HG03066 (cell line): ENCODE data around the gene ATG14.
"Not testable (repeated sequence)": the region's sequence is repeated elsewhere in the genome, so short reads cannot be mapped to it uniquely, and the experiment has no call there.

Experiments used
- ATAC-seq: cut with Tn5 transposase; IDR thresholded peaks from one replicate; pipeline ENCODE4 v1.9.1; 2021; ENCODE audit warnings: low read depth; ENCODE audit not compliant: unreplicated experiment

The ATG14 gene

GRCh38 chr14:55388160-55388559 is 23.5 kb downstream of the ATG14 start:
- ATAC-seq: no peak

DNA sequence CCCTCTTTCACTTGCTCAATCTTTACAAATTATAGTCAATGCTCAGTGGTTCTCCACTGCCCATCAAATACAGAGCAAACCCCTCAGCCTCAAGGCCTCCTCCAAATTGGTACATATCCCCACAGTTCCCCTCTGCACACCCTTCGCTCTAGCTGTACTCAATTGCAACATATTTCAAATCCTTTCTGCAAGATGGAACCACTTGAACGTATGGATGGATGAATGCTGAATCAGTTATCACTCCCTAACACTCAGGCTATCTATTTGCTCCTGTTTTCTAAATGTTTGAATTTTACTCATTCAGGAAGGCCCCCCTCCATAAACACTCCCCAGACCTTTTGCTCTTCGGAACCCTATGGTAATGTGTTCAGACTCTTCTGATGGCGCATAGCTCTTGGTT is 24.5 kb downstream of the ATG14 start:
- ATAC-seq: no peak

DNA sequence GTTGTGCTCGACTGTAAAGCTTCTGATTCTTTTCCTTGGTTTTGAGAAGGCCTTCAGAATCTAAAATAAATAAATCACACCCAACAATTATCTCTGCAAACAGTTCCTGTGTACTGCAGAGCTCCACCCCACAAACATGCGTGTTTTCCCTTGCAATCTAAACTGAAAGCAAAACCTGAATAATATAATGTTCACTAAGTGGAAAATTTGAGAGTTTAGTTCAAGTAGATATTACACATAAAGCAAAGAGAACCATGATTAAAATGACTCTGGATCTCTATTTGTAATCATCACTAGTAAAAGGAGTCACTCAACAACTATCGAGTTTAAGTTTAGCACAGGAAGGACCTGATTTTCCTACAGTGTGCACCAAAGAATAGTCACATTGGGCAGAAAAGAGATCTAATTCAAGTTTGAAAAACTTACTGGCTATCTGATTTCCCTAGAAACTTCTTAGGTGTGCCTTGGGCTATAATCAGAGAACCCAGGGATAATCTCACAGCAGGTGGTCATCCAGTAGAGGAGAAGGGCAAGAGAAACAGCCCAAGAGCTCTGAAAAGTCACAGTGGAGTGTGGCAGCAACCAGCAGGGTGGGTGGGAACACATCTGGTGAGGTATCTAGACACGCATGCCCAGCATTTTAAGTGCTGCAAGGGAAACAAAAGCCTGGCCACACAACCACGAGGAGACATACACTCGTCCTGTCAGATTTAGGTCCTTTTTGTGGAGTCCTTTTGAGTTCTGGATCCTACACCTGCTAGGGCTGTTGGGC is 25.4 kb downstream of the ATG14 start:
- no peak for ATAC-seq

GRCh38 chr14:55384536-55384935 is 27.1 kb downstream of the ATG14 start:
- ATAC-seq: no peak

DNA sequence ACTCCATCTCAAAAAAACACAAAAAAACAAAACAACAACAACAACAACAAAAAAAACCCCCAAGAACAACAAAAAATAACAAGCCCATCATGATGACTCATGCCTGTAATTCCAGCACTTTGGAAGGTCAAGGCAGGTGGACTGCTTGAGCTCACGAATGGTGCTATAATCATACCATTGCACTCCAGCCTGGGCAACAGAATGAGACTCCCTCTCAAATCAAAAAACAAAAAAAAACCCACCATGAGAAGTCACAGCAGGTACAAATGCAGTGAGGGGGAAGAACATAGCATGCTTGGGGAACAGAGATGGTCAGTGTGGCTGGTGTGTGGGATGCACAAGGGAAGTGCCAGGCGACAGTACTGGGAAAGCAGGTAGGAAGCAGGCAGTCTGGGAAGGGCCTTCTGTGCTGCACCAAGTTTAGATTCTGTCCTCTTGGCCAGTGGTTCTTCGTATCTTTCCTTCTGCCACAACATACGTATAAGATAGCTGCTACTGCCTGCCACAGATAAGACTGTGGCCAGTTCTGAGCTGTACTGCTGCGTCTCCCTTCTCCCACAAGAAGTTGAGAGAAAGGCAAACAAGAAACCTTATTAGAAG is 28.0 kb downstream of the ATG14 start:
- no peak for ATAC-seq

- ATAC-seq: not testable (repeated sequence)
Observed at GRCh38 chr14:55383056-55383466, 28.6 kb downstream of the ATG14 start.

GRCh38 chr14:55382483-55382882 is 29.1 kb downstream of the ATG14 start:
- ATAC-seq: no peak

- ATAC-seq: no peak
Observed at GRCh38 chr14:55381561-55381960, 30.1 kb downstream of the ATG14 start.

DNA sequence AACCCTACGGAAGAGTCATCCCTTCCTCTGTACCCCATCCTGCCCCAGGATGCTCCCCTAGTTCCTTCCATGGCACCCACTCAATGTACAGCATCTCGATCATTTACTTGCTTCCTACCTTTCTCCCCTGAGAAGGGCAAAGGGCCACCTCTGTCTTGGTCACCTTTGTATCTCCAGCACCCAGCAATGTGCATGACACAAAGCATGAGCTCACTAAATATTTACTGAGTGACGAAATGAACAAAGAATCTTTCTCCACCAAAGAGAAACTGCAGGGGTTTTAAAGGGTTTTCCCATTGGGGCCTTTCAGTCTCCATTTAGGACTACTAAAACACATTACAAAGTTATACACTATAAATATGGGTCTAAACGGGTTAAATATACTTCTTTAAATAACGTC is 30.6 kb downstream of the ATG14 start:
- ATAC-seq: no peak

GRCh38 chr14:55377236-55377635 is 34.4 kb downstream of the ATG14 start:
- ATAC-seq: no peak

- no peak for ATAC-seq
Observed at GRCh38 chr14:55374771-55375170, 36.9 kb downstream of the ATG14 start.

DNA sequence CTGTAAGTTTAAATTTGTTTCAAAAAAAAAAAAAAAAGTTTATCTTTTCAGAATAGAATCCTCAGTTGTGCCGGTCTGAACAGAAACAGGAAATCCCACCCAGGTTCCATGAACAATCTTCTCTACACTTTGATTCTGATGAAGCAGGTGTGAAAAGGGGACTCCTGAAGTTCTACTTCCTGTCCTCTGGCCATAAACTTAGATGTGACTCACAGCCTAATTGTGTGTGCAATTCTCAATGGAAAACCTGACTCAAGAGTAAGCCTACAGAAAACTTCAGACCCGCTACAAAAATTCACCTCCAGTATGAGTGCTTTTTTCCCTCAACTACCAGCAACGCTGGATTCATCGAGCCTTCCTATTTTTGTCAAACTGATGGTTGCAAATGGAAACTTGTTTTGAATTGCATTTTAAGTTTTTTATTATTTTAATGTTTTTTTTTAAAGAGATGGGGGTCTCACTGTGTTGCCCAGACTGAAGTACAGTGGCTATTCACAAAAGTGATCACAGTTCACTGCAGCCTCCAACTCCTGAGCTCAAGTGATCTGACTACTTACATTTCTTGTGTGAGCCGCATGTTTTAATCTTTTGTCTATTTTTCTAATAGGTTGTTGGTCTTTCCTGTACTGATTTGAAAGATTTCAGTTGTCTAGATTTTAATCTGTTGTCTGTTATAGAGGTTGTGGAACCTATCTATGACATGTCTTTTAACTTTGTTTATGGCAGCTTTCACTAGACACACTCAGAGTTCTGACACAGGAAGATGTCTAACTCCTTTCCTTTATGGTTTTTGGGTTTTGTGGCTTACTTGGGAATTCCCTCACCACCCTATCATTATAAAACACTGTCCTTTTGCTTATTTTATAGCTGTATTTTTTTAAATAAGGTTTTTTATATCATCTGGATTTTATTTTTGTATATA is 37.6 kb downstream of the ATG14 start:
- no peak for ATAC-seq

DNA sequence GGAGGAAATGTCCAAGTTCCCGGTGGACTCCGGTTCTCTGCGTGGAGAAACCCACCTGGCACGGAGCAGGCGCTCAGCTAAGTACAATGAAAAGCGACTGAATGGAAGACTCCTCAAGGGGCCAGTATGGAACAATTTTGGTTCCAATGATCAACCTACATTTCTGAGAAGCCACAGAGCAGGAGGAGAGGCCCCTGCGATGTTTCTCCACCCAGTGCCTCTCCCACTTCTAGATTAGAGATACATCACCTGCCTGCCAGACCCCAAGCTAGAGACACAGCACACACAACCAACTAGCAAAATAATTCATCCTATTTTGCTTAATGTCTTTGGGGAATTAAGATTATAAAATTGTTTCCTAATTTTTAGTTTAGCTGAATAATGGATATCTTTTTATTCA is 38.8 kb downstream of the ATG14 start:
- no peak for ATAC-seq

GRCh38 chr14:55372423-55372822 is 39.2 kb downstream of the ATG14 start:
- ATAC-seq: no peak

DNA sequence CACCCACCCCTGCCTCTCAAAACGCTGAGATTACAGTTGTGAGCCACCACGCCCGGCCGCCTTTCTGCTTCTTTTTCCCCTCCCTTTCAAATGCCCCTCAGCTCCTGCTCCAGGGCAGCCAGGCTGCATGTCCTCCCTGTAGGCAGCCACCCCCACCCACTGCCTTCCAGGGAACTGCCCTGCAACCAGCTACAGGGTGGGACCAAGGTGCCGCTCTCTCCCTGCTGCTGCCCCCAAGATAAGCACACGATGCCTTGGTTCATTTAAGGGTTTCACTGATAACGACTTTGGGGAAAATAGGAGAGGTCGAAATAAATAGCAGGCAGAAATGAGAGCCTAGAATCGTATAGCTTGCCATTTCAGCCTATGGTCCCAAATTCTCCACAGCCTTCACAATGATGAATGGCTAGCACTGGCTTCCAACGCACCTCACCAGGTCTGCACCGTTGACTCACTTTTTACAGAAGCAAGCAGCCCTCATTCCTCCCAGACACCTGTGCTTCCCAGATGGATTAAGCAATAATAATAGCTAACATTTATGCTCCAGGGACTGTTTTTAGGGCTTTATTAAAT is 40.7 kb downstream of the ATG14 start:
- no peak for ATAC-seq

DNA sequence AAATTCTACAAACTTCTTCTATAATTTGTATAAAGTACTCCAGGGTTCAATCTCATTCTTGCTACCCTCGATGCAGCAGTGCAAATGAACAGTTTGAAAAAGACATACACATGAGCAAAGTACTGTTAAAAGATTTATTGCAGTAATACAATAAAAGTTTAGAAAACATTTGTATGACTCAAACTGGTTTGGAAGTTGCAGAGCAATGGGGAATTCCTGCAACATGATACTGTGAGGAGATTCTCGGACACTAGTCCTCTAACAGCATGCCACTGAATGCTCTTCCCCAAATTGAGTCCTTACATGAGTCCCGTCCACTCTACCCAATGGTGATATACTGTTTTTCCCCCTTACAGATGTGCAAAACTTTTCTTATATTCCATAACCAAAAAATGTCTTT is 45.4 kb downstream of the ATG14 start:
- no peak for ATAC-seq

DNA sequence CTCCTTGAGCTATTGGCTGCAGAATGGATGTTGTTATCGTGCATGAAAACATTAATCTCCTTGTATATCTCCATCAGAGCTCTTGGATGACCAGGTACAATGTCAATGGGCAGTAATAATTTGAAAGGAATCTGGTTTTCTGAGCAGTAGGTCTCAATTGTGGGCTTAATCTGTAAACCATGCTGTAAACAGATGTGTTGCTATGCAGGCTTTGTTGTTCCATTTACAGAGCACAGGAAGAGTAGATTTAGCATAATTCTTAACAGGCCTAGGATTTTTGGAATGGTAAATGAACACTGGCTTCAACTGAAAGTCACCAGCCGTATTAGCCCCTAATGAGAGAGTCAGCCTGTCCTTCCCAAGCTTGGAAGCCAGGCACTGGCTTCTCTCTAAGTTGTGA is 50.4 kb downstream of the ATG14 start:
- no peak for ATAC-seq

- ATAC-seq: no peak
Observed at GRCh38 chr14:55359307-55359706, 52.3 kb downstream of the ATG14 start.

- no peak for ATAC-seq
Observed at GRCh38 chr14:55356913-55357312, 54.7 kb downstream of the ATG14 start.

- ATAC-seq: no peak
Observed at GRCh38 chr14:55355922-55356321, 55.7 kb downstream of the ATG14 start.

- ATAC-seq: peak; percentile 73
Observed at GRCh38 chr14:55354500-55354899, 57.1 kb downstream of the ATG14 start.
